Kidney (tissue), 22 donors: ENCODE data around the gene ARL9. TPM values are rescaled to one million over a fixed set of nuclear protein-coding genes. Genes with fewer than 3 reads are reported as not detected.
A peak's percentile ranks its signal among the peaks of the same experiment; 100 is the strongest.

ENCODE experiments used
- DNase-seq, 5 donors: peaks; one replicate each; pipeline ENCODE4 v3.0.0-alpha.2; 2013 to 2020
- FAIRE-seq: peaks from 2 replicates; lab custom pipeline; 2012; peaks lifted over from hg19 to GRCh38; lab: Jason Lieb, UNC
- H3K27ac ChIP-seq, 2 donors: one replicate each; pipeline ENCODE4 v1.7.0; 2013; ENCODE audit warnings: low read depth in 2 of 2, low read length in 2 of 2, inconsistent platforms in 1 of 2
- H3K27me3 ChIP-seq: one replicate; pipeline ENCODE4 v1.7.1; 2013; ENCODE audit warnings: low read length, inconsistent platforms; ENCODE audit not compliant: control insufficient read depth, insufficient read depth
- H3K36me3 ChIP-seq, 3 donors: one replicate each; pipeline versions ENCODE4 v1.7.0 to v1.7.1; 2013; ENCODE audit warnings: low read length in 3 of 3, control low read depth in 1 of 3, inconsistent platforms in 1 of 3; ENCODE audit not compliant: insufficient read depth in 3 of 3, control insufficient read depth in 2 of 3
- H3K4me1 ChIP-seq, 3 donors: one replicate each; pipeline versions ENCODE4 v1.7.0 to v1.7.1; 2013; ENCODE audit warnings: low read length in 3 of 3, inconsistent platforms in 1 of 3, low read depth in 1 of 3; ENCODE audit not compliant: control insufficient read depth in 2 of 3, insufficient read depth in 2 of 3
- H3K4me3 ChIP-seq, 3 donors: one replicate each; pipeline versions ENCODE4 v1.7.0 to v1.8.1; 2013; ENCODE audit warnings: low read length in 3 of 3, control low read depth in 1 of 3, inconsistent platforms in 1 of 3
- H3K9ac ChIP-seq, 3 donors: one replicate each; pipeline versions ENCODE4 v1.7.0 to v1.7.1; 2013; ENCODE audit warnings: low read length in 3 of 3, control low read depth in 1 of 3, inconsistent platforms in 1 of 3
- H3K9me3 ChIP-seq, 3 donors: one replicate each; pipeline versions ENCODE4 v1.7.0 to v1.7.1; 2013; ENCODE audit warnings: low read length in 3 of 3, control low read depth in 1 of 3, inconsistent platforms in 1 of 3; ENCODE audit not compliant: control insufficient read depth in 2 of 3, insufficient read depth in 1 of 3
- CTCF ChIP-seq: IDR thresholded peaks from 3 replicates; pipeline ENCODE4 v1.5.1; 2012; ENCODE audit warnings: mild to moderate bottlenecking, moderate library complexity, borderline replicate concordance; ENCODE audit not compliant: insufficient read depth; ENCODE audit errors: extremely low read depth
- intact Hi-C: fragments of 100-400 bp; cut with DNase I; formaldehyde crosslinking; loops from one replicate; pipeline ENCODE4 v1.11.1; 2022
- long read RNA-seq, 10 donors: library from polyadenylated mRNA in 1 of 10; unstranded in 1 of 10; transcript quantifications; one replicate each; pipeline ENCODE4 v2.0.0 and lab custom pipeline, GENCODE V29; 2021 to 2026
- polyA plus RNA-seq: library from polyadenylated mRNA; stranded (reverse); fragments of 350-450 nt; fragmentation: Illumina TruSeq; extraction: RNeasy Lipid Tissue Mini Kit (QIAGEN cat#74804); gene quantifications from one replicate; pipeline ENCODE4 v1.2.3, GENCODE V29; 2014; ENCODE audit warnings: low read depth, low replicate concordance; ENCODE audit not compliant: insufficient read depth
- total RNA-seq: library from RNA; stranded (reverse); fragmentation: NEBNext Ultra II Directional; extraction: Animal tissue kit (Norgen Biotek cat#: 25700); gene quantifications from one replicate; pipeline ENCODE4 v1.2.1, GENCODE V29; 2021
- donor health status: control.
- donor health status: control.
- donor health status: control.
- donor health status: control.
- donor health status: control.
- donor health status: DM: yes; HTN: yes; CAD: no.
- donor health status: Normal renal cell carcinoma (clear cell type).

The ARL9 gene
- 0.19 TPM for total RNA-seq
- 0.26 TPM for polyA plus RNA-seq
- long read RNA-seq, donor 1 = 0 reads
- long read RNA-seq, donor 2 = 0 reads
- long read RNA-seq, donor 3 = 0 reads
- long read RNA-seq, donor 4 = 0 reads
- long read RNA-seq, donor 5 = 0 reads
- long read RNA-seq, donor 6, partial matches to known transcripts = 0 of 3 reads
- long read RNA-seq, donor 6, other reads (novel, unspliced or antisense) = 0 of 3 reads
- long read RNA-seq, donor 7, partial matches to known transcripts = 0 of 1 reads
- long read RNA-seq, donor 7, other reads (novel, unspliced or antisense) = 0 of 1 reads
- long read RNA-seq, donor 8 = 0 reads
- long read RNA-seq, donor 9 = 0 reads
- long read RNA-seq, donor 10, partial matches to known transcripts = 0 of 2 reads
- long read RNA-seq, donor 10, other reads (novel, unspliced or antisense) = 0 of 2 reads

- FAIRE-seq = no peak
- TF ChIP-seq CTCF = no peak
- Histone ChIP-seq H3K27ac (no peak within 1 kb of the TSS), H3K9me3 (no peaks in the 10 kb centered on the region), H3K4me1 (peaks cover 0 to 5% (median 0%) of the 10 kb centered on the region in 3 donors), H3K9ac (peak within 1 kb of the TSS in 2 of 3 donors; percentile 39 to 61), H3K36me3 (peaks cover 0 to 2% (median under 1%) of the 10 kb centered on the region in 3 donors), H3K4me3 (peak within 1 kb of the TSS; percentile 47 to 68 (median 61)), H3K27me3 (no peaks in the 10 kb centered on the region)
- intact Hi-C loops = no loop called here
- DNase-seq = peak; percentile 64 to 78 (median 70)
Measured at GRCh38 chr4:56505269-56506130, at the start of gene ARL9. TSS of gene ARL9 (plus strand) at chr4:56505791. CDS start at chr4:56505863, 72 bp downstream.

DNA sequence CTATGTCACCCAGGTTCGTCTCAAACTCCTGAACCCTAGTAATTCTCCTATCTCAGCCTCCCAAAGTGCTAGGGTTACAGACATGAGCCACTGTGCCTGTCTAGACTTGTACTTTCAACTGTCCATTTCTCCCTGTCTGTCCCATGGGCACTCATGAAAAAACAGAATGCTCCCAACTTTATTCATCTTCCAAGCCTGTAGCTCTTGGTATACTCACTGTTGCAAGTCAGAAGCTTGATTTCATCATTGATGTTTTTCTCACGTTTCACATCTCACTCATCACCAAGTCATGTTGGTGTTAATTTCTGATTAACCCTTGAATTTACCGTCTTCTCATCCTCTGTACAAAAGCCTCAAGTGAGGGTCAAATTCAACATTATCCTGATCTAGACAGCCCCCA, 45.5 kb upstream of the ARL9 start:
- intact Hi-C loops = no loop called here
- FAIRE-seq (no peak), DNase-seq (no peak)
- Histone ChIP-seq H3K9ac (no peak overlapping the region), H3K9me3 (no peaks in the 10 kb centered on the region), H3K36me3 (peaks cover 2 to 12% (median 9%) of the 10 kb centered on the region in 3 donors), H3K4me1 (no peaks in the 10 kb centered on the region), H3K4me3 (no peak overlapping the region), H3K27me3 (no peaks in the 10 kb centered on the region), H3K27ac (no peak overlapping the region)
- TF ChIP-seq CTCF = no peak

GRCh38 chr4:56462157-56462556, 43.4 kb upstream of the ARL9 start:
- Histone ChIP-seq H3K4me1 (peaks cover 4 to 10% (median 8%) of the 10 kb centered on the region in 3 donors), H3K36me3 (peaks cover 2 to 12% (median 9%) of the 10 kb centered on the region in 3 donors)

More at GRCh38 chr4:56462157-56462556, 43.4 kb upstream of the ARL9 start:
- Histone ChIP-seq H3K9me3 (no peaks in the 10 kb centered on the region), H3K27ac (no peak overlapping the region), H3K27me3 (no peaks in the 10 kb centered on the region), H3K4me3 (no peak overlapping the region), H3K9ac (no peak overlapping the region)
- intact Hi-C loops = no loop called here
- FAIRE-seq (no peak), DNase-seq (no peak)
- TF ChIP-seq CTCF = no peak
